Fibroblast of lung (primary cell): ENCODE data around the gene EGLN2.

ENCODE experiments used
- CTCF ChIP-seq, 2 donors: IDR thresholded peaks in 1 of 2; conservative IDR thresholded peaks in 1 of 2; 1 replicate in 1 of 2; 2 replicates in 1 of 2; pipeline ENCODE4 v1.5.1; 2011 to 2012; ENCODE audit warnings: low read length in 2 of 2, control low read depth in 1 of 2, inconsistent platforms in 1 of 2, low read depth in 1 of 2, mild to moderate bottlenecking in 1 of 2
- EZH2 ChIP-seq: IDR thresholded peaks from 2 replicates; pipeline ENCODE4 v1.5.1; 2012; ENCODE audit warnings: low read length, control low read depth, mild to moderate bottlenecking; ENCODE audit errors: missing control alignments

- no peak for TF ChIP-seq CTCF (conservative IDR thresholded peaks at IDR 0.05 in 1 of 2, IDR thresholded peaks at IDR 0.05 in 1 of 2; ENCODE audit: low read depth in 1 of 2, low read length in 2 of 2)
- TF ChIP-seq EZH2, result no peak
Observed at GRCh38 chr19:40802300-40803169, 3.5 kb downstream of the EGLN2 start.
